IPS-18c (cell line): ENCODE measurements around the gene CCER1.
"Not testable (repeated sequence)": the region's sequence is repeated elsewhere in the genome, so short reads cannot be mapped to it uniquely, and the experiment has no call there.

Source experiments
- H3K4me3 ChIP-seq: 2 replicates; pipeline ENCODE4 v1.7.0; 2013; ENCODE audit warnings: low read depth, mild to moderate bottlenecking, low read length, moderate library complexity; ENCODE audit not compliant: insufficient read depth
- H3K9me3 ChIP-seq: one replicate; pipeline ENCODE4 v1.6.1; 2013; ENCODE audit warnings: mild to moderate bottlenecking, low read length, moderate library complexity; ENCODE audit not compliant: control insufficient read depth, insufficient read depth

The CCER1 gene, protein sequence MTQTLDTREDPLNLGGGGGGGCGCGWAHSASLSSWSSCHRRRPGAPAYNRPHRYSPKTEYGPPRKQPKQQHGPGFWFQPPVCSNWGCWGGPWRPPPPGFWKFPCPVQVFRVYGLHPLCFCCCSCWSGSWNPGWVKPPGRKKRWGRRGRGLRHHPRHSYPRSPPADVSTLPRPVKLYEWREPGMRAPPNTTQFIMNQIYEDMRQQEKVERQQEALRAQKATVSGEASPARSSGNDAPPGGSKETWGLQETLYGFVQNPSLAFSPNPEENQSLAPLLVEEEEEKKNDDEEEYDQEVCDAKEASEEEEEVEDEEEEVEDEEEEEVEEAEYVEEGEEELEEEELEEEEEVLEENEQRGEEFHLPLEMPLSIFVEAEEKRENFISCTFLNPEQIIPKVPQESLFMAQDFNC

DNA sequence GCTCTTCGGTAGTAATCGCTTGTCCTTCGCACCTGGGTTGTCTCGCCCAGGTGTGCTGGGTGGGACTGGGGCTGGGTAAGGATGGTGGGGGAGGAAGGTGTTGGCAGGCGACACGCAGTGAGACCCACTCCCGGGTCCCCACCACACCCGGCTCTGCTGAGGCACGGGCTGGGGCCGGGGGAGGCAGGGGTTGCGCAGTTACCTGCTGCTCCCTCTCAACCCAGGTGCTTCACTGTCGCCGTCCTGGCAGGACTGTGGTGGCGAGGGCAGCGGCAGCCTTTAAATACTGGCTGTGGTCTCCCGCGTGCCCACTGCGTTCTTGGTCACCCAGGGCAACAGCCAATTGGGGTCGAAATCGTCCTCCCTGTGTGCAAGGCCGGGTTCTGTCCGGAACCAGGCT is at the start of gene CCER1:
CCER1 (minus strand) TSS at position 256 of the 400 bp plus-strand sequence. CDS start 434 bp downstream, outside the sequence.
- H3K9me3 ChIP-seq, result peaks cover 4% of the 10 kb centered on the region
- no peak within 1 kb of the TSS for H3K4me3 ChIP-seq

- Histone ChIP-seq H3K4me3 (no peak overlapping the region), H3K9me3 (no peaks in the 10 kb centered on the region)
These were observed 48.8 kb upstream of the CCER1 start for GRCh38 chr12:91003737-91004136.

GRCh38 chr12:91001306-91001705 is 46.3 kb upstream of the CCER1 start:
- no peaks in the 10 kb centered on the region for H3K9me3 ChIP-seq
- no peak overlapping the region for H3K4me3 ChIP-seq

DNA sequence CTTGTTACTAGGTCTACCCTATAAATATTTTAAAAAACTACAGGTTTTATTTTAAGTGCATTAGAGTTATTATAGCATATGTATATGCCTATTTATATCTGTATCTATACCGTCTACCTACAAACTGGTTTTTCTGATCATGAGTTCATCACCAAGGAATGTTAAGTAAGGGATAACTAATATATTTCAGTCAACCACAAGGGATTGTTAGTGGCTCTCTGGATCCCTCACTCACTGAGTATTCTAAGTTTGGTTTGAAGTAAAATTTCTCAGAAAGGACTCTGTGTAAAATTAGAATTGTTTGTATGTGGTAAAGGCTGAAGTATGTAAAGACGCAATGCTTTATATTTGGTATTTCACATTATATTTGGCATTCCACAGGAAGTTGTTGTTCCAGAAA is 45.0 kb upstream of the CCER1 start:
- Histone ChIP-seq H3K4me3 (no peak overlapping the region), H3K9me3 (no peaks in the 10 kb centered on the region)

DNA sequence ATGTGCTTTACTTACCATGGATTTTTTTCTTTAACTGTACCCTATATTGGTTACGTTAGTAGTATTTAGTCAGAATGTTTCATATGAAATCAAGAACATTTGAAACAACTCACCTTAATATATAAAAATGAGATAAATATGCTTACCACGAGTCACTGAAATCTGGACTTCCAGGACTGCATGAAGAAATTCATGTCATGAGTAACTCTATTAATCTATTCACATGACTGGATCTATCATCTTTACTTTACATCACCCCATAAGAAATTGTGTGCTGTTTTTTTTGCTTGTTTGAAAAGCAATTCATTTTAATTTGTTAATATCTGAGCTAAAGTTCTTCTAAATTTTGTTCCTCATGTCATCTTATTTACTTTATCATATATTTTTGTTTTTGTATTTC is 44.6 kb upstream of the CCER1 start:
- Histone ChIP-seq H3K4me3 (no peak overlapping the region), H3K9me3 (no peaks in the 10 kb centered on the region)

GRCh38 chr12:90995010-90995409 is 40.0 kb upstream of the CCER1 start:
- Histone ChIP-seq H3K9me3 (peaks cover 6% of the 10 kb centered on the region), H3K4me3 (no peak overlapping the region)

- Histone ChIP-seq H3K4me3 (no peak overlapping the region), H3K9me3 (peaks cover 6% of the 10 kb centered on the region)
These were observed 37.0 kb upstream of the CCER1 start for GRCh38 chr12:90991952-90992465.

DNA sequence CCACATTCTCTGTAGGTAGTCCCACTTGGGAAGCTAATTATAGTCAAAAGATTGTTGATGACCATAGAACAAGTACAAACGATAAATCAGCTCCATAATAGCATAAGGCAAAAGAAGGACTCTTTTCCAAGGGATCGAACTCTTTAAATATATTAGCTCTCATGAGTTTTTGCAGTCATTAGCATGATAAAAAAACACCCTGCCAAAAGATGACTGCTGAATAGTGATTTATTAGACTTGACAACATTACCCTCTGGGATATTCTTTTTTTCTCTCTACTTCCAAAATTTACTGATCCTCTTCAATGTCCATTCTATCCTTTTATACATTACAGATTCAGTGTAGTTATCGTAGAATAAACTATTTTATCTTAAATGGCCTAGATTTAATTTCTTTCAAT is 35.6 kb upstream of the CCER1 start:
- peaks cover 6% of the 10 kb centered on the region for H3K9me3 ChIP-seq
- no peak overlapping the region for H3K4me3 ChIP-seq

DNA sequence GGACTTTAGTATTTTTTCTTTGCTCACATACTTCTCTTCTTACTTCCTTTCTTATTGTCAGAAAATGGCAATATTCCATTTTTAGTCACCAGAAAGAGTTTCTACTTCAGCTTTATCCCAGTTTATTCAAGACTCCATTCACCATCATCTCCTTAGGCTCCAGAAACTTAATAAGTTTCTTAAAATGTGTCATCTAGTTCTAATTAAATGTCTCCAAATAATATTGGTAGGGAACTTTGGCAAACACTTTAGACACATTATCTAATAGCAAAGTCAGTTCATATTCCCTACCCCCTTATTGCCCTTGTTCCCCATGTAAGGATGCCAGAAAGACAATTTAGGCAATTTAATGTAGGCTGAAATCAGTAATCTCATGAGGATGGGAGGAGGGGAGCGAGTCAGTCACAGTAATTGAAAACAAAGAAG is 34.7 kb upstream of the CCER1 start:
- Histone ChIP-seq H3K4me3 (no peak overlapping the region), H3K9me3 (peaks cover 6% of the 10 kb centered on the region)

GRCh38 chr12:90987520-90987919 is 32.5 kb upstream of the CCER1 start:
- Histone ChIP-seq H3K4me3 (no peak overlapping the region), H3K9me3 (peaks cover 6% of the 10 kb centered on the region)

- Histone ChIP-seq H3K9me3 (peaks cover 6% of the 10 kb centered on the region), H3K4me3 (no peak overlapping the region)
These were observed 32.1 kb upstream of the CCER1 start for GRCh38 chr12:90987101-90987500.

DNA sequence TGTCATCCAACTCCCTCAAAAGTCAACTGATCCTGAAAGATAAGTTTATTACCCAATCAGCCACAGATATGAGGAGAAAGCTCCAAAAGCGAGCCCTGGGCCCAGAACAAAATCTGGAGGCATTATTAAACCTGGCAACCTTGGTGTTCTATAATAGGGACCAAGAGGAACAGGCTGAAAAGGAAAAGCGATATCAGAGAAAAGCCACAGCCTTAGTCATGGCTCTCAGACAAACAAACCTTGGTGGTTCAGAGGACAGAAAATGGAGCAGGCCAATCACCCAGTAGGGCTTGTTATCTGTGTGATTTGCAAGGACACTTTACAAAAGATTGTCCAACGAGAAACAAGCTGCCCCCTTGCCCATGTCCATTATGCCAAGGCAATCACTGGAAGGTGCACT is 30.4 kb upstream of the CCER1 start:
- H3K9me3 ChIP-seq, H3K4me3 ChIP-seq: not testable (repeated sequence)

DNA sequence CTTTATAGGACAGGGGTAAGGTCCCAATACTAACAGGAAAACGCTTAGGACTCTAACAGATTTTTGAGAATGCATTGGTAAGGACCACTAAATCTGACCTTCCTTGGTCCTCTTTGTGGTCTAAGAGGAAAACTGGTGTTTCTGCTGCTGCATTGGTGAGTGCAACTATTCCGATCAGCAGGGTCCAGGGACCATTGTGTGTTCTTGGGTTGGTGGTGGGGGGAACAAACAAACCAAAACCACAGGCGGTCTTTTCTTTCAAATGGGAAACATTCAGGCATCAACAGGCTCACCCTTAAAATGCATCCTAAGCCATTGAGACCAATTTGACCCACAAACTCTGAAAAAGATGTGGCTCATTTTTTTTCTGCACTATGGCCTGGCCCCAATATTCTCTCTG is 29.1 kb upstream of the CCER1 start:
- Histone ChIP-seq H3K9me3 (no peaks in the 10 kb centered on the region), H3K4me3 (no peak overlapping the region)

DNA sequence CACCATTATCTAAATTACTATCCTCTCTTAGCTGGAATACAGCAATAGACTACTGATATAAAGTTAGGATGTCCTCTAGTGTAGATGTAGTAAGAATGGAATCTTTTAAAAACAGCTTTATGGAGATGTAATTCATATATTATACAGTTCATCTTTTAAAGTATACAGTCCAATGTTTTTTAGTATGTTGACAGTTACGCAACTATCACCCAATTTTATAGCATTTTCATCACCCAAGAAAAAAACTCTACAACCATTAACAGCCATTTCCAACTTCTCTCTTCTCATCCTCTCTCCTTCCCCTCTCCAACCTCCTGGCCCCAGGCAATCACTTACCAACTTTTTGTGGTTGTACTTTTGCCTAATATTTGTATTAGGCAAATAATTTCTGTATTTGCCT is 27.2 kb upstream of the CCER1 start:
- H3K9me3 ChIP-seq, result no peaks in the 10 kb centered on the region
- no peak overlapping the region for H3K4me3 ChIP-seq

DNA sequence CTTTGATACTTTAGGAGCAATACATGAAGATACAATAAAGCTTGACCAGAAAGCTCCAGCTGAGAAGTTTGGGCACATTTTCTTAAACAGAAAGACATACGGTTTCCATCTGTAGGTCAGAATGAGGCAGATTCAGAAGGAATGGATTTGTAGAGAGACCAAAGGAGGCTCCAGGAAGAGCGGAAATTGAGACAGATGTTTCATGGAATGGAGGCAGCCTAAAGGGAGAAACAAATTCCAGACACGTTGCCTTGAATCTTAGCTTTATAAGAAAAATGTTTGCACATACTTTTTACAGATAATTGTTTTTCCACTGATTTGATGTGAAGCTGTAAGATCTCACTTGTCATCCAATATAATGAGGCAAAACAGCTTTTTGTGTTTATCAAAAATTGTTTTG is 25.0 kb upstream of the CCER1 start:
- Histone ChIP-seq H3K4me3 (no peak overlapping the region), H3K9me3 (no peaks in the 10 kb centered on the region)

DNA sequence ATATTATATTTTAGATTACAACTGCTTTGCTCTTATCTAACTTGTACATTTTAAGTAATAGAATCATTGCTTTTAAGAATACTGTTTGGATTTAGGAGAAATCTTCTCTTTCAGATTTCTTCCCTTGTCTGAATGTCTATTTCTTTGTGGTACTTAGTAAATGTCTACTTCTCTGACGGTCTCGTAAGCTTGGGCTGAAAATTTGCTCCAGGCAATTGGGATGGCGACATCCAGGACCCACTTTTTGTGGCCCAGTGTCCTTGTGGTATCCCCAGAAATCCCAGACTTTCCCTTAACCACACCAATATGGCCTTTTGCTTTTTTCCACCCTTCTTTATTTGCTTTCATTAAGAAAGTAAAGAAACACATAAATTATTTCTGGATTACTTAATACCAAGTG is 24.0 kb upstream of the CCER1 start:
- no peak overlapping the region for H3K4me3 ChIP-seq
- no peaks in the 10 kb centered on the region for H3K9me3 ChIP-seq

DNA sequence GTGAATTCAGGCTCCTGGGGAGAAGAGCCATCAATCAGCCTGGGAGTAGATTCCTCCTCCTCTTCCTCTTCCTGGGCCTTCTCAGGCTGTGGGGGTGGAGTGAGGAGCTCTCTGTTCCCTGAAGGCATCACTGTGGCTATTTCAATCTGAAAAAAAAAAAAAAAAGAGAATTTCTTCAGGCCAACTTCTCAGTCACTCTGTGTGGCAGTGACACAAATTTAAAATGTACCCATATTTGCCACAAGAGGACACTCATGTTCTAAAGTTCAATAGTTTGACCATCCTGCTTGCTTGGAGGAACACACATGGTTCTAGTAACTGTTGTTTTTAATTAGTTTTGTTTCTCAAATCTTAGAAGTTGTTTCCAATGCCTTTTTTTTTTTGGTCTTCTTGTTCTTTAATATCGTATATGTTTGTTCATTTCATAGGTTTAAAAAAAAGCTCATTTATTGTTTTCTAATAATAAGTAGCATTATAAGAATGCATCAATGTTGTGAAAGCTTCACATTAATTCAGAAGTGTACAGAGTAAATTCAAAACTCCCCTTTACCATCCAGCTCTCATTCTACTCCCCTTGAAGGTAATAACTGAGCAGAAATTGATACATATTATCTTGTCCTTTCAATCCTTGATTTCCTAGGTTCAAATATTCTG is 23.3 kb upstream of the CCER1 start:
- Histone ChIP-seq H3K9me3 (no peaks in the 10 kb centered on the region), H3K4me3 (no peak overlapping the region)

GRCh38 chr12:90977224-90977623 is 22.2 kb upstream of the CCER1 start:
- Histone ChIP-seq H3K4me3 (no peak overlapping the region), H3K9me3 (no peaks in the 10 kb centered on the region)
